ENCODE data around the gene ZNF503.

Gene ZNF503

DNA sequence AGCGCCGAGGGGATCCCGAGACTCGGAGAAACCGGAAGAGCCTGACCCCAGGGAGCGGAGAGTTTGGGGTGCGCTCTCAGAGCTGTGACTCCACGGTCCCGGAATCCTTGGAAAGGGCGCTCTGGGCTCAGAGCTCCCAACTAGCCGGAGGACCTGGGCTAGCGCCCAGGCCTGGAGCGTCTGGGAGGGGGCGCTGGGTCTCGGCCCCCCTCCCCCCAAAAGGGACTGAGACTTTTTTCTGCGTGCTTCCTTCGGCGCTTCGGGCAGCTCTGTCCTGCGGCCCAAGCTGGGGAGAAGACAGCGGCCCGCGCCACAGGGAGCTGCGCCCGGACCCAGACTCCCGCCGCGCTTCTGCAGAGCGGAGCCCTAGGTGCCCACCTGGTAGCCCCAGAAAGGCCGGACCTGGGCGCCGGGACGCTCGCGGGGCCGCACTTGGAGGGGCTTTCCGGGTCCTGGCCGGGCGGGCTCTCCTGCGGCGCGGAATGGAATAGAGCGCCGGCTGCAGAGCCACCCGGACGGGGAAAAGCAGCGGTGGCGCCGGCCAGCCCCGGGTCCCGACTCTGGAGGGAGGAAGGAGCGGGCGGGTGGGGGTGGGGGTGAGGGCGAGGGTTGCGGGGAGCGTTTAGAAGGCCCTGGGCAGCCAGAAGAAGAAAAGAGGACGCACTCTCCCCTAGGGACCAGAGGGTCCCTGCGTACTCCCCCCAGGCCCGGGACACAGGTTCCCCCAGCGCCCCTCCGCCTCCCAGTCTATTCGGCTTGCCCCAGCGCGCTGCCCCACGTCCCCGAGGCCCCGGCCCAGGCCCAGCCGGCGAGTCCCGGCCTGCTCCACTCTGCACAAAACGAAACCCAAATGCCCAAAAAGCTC, 4.7 kb downstream of the ZNF503 start:
- H3K27me3 ChIP-seq (ENCODE audit: low read depth, low read length) = no peaks in the 10 kb centered on the region
- peaks cover 0 to 5% of the 10 kb centered on the region in 2 donors for H3K4me1 ChIP-seq (ENCODE audit: control insufficient read depth in 1 of 2, insufficient read depth in 2 of 2, low read length in 2 of 2)
- H3K27ac ChIP-seq (ENCODE audit: low read length) = peak overlapping the region; percentile 84
- H3K9me3 ChIP-seq (ENCODE audit: control insufficient read depth in 1 of 2, low read length in 2 of 2) = no peaks in the 10 kb centered on the region
- peak overlapping the region; percentile 60 to 97 for H3K4me3 ChIP-seq (ENCODE audit: low read depth in 1 of 2, low read length in 2 of 2)
- H3K36me3 ChIP-seq (ENCODE audit: control insufficient read depth in 1 of 2, insufficient read depth in 2 of 2, low read length in 2 of 2) = peaks cover 0 to 11% of the 10 kb centered on the region in 2 donors

DNA sequence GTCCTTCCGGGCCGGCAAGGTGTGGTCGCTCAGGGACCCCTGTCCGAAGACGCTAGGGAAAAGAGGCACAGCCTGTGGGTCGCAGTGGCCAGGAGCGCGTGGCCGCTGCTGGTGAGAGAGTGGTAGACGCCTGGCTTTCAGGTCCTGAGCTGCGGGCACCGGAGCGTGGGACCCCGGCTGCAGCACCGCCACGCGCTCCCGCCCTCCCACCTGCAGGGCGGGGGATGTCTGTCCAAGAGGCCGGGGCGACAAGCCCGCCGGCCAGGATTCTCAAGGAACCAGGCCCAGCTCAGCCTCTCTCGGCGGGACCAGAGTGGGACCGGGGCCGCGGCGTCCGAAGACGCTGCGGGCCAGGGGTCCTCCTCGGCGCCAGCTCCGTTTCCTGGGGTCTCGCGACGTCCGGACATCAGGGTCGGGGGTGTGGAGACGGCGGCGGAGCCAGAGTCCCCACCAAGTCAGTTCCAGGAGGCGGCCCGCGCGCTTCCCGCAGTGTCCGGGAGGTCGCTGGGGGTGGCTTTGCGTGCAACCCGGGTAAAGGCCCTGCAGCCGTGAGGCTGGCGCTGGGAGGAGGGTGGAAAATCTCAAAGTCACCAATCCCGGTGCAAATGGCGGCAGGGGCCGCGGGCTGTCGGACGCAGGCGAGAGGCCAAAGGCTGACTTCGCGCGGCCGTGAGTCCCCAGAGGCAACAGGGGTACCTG, 5.5 kb downstream of the ZNF503 start:
- no peaks in the 10 kb centered on the region for H3K27me3 ChIP-seq (ENCODE audit: low read depth, low read length)
- H3K9me3 ChIP-seq (ENCODE audit: control insufficient read depth in 1 of 2, low read length in 2 of 2) = no peaks in the 10 kb centered on the region
- H3K36me3 ChIP-seq (ENCODE audit: control insufficient read depth in 1 of 2, insufficient read depth in 2 of 2, low read length in 2 of 2) = peaks cover 0 to 11% of the 10 kb centered on the region in 2 donors
- peaks cover 0 to 5% of the 10 kb centered on the region in 2 donors for H3K4me1 ChIP-seq (ENCODE audit: control insufficient read depth in 1 of 2, insufficient read depth in 2 of 2, low read length in 2 of 2)
- peak overlapping the region; percentile 51 for H3K27ac ChIP-seq (ENCODE audit: low read length)
- peak overlapping the region; percentile 60 to 97 for H3K4me3 ChIP-seq (ENCODE audit: low read depth in 1 of 2, low read length in 2 of 2)

DNA sequence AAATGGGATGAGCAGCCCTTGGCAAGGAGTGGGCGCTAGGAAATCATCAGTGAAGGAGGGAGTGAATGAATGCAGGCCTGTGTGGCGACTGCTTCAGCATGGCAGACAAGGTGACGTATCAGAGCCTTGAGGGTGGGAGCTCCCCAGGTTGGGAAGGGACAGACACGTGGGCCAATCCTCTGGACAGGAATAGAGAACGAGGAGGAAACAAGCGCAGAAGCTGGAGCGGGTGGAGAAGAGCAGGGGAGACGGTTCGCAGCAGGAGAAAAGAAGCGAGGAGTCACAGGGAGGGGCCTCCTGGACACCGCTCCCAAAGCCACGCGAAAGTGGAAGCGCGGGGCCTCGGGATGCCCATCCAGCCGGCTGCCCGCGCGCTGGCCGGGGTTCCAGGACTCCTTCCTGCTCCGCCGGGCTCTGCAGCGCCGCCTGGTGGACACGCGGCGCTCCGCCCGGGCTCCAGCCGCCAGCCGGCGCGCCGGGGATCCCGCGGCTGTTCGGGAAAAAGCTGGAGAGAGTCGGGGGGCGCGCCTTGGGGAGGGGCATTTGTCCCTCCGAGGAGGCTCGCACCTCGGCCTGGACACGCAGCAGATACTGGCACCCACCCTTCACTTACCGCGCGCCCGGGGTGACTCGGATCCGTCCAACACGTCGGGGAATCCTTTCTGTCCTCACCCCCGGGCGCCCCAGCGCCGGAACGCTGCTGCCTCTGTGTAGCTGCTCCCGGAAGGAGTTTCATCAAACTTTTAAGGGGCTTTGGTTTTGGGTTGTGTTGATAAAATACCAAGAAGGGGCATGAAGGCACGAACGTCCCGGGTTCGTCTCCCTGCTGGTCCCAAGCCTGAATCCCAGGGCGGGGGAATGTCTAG, 6.3 kb downstream of the ZNF503 start:
- H3K4me3 ChIP-seq (ENCODE audit: low read depth in 1 of 2, low read length in 2 of 2) = peak overlapping the region; percentile 60 to 97
- H3K36me3 ChIP-seq (ENCODE audit: control insufficient read depth in 1 of 2, insufficient read depth in 2 of 2, low read length in 2 of 2) = peaks cover 0 to 11% of the 10 kb centered on the region in 2 donors
- H3K4me1 ChIP-seq (ENCODE audit: control insufficient read depth in 1 of 2, insufficient read depth in 2 of 2, low read length in 2 of 2) = peaks cover 0 to 5% of the 10 kb centered on the region in 2 donors
- no peaks in the 10 kb centered on the region for H3K9me3 ChIP-seq (ENCODE audit: control insufficient read depth in 1 of 2, low read length in 2 of 2)
- no peaks in the 10 kb centered on the region for H3K27me3 ChIP-seq (ENCODE audit: low read depth, low read length)
- H3K27ac ChIP-seq (ENCODE audit: low read length) = peak overlapping the region; percentile 43

DNA sequence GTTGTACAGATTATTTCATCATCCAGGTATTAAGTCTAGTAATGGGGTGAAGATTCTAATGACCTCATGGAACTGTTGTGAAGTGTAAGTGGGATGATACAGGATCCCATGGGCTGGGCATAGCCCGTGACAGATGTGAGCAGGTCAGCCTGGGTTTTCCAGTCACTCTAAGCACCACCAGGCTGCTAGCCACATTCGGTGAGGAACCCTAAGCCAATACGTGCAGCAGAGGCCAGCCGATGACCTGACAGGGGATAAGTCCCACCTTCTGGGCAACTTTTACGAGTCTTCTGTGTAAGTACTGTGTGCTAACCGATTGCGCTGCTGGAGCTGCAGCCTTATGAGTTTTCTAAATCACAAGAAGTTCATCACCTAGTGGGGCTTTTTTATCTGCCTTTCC, 7.3 kb downstream of the ZNF503 start:
- Histone ChIP-seq H3K9me3 (ENCODE audit: control insufficient read depth in 1 of 2, low read length in 2 of 2) (no peaks in the 10 kb centered on the region), H3K36me3 (ENCODE audit: control insufficient read depth in 1 of 2, insufficient read depth in 2 of 2, low read length in 2 of 2) (peaks cover 0 to 9% of the 10 kb centered on the region in 2 donors), H3K27me3 (ENCODE audit: low read depth, low read length) (no peaks in the 10 kb centered on the region), H3K27ac (ENCODE audit: low read length) (no peak overlapping the region), H3K4me3 (ENCODE audit: low read depth in 1 of 2, low read length in 2 of 2) (no peak overlapping the region), H3K4me1 (ENCODE audit: control insufficient read depth in 1 of 2, insufficient read depth in 2 of 2, low read length in 2 of 2) (peaks cover 0 to 5% of the 10 kb centered on the region in 2 donors)

DNA sequence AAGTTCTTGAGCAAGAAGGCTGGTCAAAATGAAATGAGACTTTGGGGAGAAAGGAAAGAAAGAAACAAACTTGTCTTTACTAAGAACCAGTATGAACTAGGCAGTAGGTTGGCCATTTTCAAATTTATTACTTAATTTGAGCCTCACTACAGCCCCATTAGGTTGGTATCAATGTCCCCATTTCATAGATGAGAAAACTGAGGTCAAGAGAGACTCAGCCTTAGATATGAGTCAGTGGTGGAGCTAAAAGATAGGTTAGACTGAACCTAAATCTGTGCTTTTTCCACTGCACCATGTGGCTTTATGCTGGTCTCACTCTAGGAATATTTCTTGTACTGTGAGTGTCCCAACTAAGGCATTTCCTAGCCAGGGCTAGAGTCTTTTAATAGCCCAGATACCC, 8.8 kb downstream of the ZNF503 start:
- H3K27me3 ChIP-seq (ENCODE audit: low read depth, low read length) = no peaks in the 10 kb centered on the region
- no peaks in the 10 kb centered on the region for H3K36me3 ChIP-seq (ENCODE audit: control insufficient read depth in 1 of 2, insufficient read depth in 2 of 2, low read length in 2 of 2)
- no peak overlapping the region for H3K4me3 ChIP-seq (ENCODE audit: low read depth in 1 of 2, low read length in 2 of 2)
- no peaks in the 10 kb centered on the region for H3K9me3 ChIP-seq (ENCODE audit: control insufficient read depth in 1 of 2, low read length in 2 of 2)
- H3K27ac ChIP-seq (ENCODE audit: low read length) = no peak overlapping the region
- H3K4me1 ChIP-seq (ENCODE audit: control insufficient read depth in 1 of 2, insufficient read depth in 2 of 2, low read length in 2 of 2) = peaks cover 0 to 5% of the 10 kb centered on the region in 2 donors

DNA sequence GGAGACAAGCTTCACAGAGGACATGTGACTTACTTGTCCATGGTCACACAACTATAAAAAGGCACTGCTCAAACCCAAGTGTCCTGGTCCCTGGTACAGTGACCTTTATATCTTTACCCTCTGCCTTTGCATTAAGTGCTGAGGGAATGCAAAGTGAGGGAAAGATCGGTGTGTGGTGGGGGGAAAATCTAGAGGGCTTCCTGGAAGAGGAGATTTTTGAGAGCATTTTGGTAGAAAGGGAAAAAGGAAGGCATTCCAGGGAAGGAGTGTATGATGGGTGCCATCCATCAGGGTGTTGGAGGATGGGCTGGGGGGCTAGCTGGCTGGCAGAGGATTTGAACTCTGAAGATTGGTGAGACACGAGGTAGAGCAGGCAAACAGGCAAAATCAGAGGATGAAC, 9.3 kb downstream of the ZNF503 start:
- Histone ChIP-seq H3K4me3 (ENCODE audit: low read depth in 1 of 2, low read length in 2 of 2) (no peak overlapping the region), H3K36me3 (ENCODE audit: control insufficient read depth in 1 of 2, insufficient read depth in 2 of 2, low read length in 2 of 2) (no peaks in the 10 kb centered on the region), H3K4me1 (ENCODE audit: control insufficient read depth in 1 of 2, insufficient read depth in 2 of 2, low read length in 2 of 2) (peaks cover 0 to 5% of the 10 kb centered on the region in 2 donors), H3K27me3 (ENCODE audit: low read depth, low read length) (no peaks in the 10 kb centered on the region), H3K27ac (ENCODE audit: low read length) (no peak overlapping the region), H3K9me3 (ENCODE audit: control insufficient read depth in 1 of 2, low read length in 2 of 2) (no peaks in the 10 kb centered on the region)

DNA sequence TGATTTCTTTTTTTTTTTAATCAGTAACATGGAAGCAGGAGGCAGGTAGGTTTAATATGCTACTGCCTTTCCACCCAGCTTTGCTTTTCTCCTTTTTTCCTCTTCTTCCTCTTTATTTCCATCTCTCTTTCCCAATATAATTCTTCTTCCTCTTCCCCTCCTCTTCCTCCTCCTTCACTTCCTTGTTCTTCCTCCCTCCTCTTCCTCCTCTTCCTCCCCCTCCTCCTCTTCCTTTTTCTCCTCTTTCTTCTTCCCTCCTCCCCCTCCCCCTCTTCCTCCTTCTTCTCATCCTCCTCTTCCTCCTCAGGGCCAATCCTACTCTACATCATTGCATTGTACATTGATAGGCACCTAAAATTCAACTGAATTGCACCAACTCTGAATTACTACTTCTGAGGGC, 11.4 kb downstream of the ZNF503 start:
- Histone ChIP-seq H3K4me1 (ENCODE audit: control insufficient read depth in 1 of 2, insufficient read depth in 2 of 2, low read length in 2 of 2) (peaks cover 0 to 5% of the 10 kb centered on the region in 2 donors), H3K9me3 (ENCODE audit: control insufficient read depth in 1 of 2, low read length in 2 of 2) (peaks cover 5 to 14% of the 10 kb centered on the region in 2 donors), H3K4me3 (ENCODE audit: low read depth in 1 of 2, low read length in 2 of 2) (no peak overlapping the region), H3K36me3 (ENCODE audit: control insufficient read depth in 1 of 2, insufficient read depth in 2 of 2, low read length in 2 of 2) (peaks cover 0 to 16% of the 10 kb centered on the region in 2 donors), H3K27ac (ENCODE audit: low read length) (no peak overlapping the region), H3K27me3 (ENCODE audit: low read depth, low read length) (no peaks in the 10 kb centered on the region)

DNA sequence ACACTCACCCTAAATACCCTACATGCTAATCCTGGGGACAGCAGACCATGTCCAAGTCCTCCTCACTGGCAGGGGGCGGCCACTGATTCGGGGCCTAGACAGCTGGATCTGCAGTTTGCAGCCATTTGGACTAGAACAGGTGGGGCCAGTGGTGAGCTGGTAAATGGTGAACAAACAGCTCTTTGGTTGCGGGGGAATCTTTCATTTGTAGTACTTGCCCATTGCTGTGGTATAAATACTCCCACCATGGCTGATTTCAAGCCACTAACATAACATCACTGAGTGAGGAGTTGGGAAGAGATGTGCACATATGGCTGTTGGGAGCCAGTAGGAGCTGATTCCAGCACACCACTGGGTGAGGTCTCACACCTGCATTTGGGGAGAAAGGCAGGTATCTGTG, 13.5 kb downstream of the ZNF503 start:
- H3K4me3 ChIP-seq (ENCODE audit: low read depth in 1 of 2, low read length in 2 of 2) = no peak overlapping the region
- no peaks in the 10 kb centered on the region for H3K27me3 ChIP-seq (ENCODE audit: low read depth, low read length)
- peaks cover 5 to 15% of the 10 kb centered on the region in 2 donors for H3K9me3 ChIP-seq (ENCODE audit: control insufficient read depth in 1 of 2, low read length in 2 of 2)
- H3K36me3 ChIP-seq (ENCODE audit: control insufficient read depth in 1 of 2, insufficient read depth in 2 of 2, low read length in 2 of 2) = peaks cover 0 to 16% of the 10 kb centered on the region in 2 donors
- H3K27ac ChIP-seq (ENCODE audit: low read length) = no peak overlapping the region
- no peaks in the 10 kb centered on the region for H3K4me1 ChIP-seq (ENCODE audit: control insufficient read depth in 1 of 2, insufficient read depth in 2 of 2, low read length in 2 of 2)

DNA sequence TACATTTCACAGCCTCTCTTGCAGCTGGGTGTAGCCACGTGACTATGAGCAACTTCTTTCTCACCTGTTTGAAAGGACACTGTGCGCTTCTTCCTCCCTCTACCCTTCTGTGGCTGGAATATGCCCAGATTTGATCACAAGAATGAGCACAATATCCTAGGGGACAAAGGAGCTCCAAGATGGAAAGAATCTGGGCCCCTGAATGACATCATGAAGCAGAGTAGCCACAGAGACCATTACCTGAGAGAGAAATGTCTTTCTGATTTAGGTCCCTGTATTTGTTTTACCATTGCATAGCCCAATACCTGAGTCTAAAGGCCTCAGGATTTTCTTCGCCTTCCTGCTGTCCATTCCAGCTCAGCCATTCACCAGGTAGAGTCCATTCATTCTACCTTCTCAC, 15.4 kb downstream of the ZNF503 start:
- Histone ChIP-seq H3K4me1 (ENCODE audit: control insufficient read depth in 1 of 2, insufficient read depth in 2 of 2, low read length in 2 of 2) (no peaks in the 10 kb centered on the region), H3K4me3 (ENCODE audit: low read depth in 1 of 2, low read length in 2 of 2) (no peak overlapping the region), H3K36me3 (ENCODE audit: control insufficient read depth in 1 of 2, insufficient read depth in 2 of 2, low read length in 2 of 2) (peaks cover 0 to 16% of the 10 kb centered on the region in 2 donors), H3K27me3 (ENCODE audit: low read depth, low read length) (no peaks in the 10 kb centered on the region), H3K27ac (ENCODE audit: low read length) (no peak overlapping the region), H3K9me3 (ENCODE audit: control insufficient read depth in 1 of 2, low read length in 2 of 2) (peaks cover 5 to 15% of the 10 kb centered on the region in 2 donors)

DNA sequence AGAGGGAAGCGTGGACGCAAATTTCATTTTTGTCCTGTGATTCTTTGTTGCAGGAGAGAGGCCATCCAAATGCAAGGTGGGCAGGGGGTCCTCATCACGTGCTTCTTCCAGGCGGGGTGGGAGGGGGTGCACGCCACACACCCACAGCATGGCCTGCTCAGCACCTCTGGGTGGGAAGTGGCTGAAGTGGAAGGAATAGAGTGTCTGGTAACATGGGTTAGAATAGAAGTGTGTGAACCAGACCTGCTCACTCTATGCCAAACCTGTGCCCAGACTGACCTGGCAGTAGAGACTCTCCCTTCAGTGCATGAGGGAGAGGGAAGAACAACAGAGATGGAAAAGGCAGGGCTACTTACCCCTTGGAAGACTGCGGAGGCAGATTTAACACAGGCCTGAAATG, 21.7 kb downstream of the ZNF503 start:
- Histone ChIP-seq H3K4me3 (ENCODE audit: low read depth in 1 of 2, low read length in 2 of 2) (no peak overlapping the region), H3K36me3 (ENCODE audit: control insufficient read depth in 1 of 2, insufficient read depth in 2 of 2, low read length in 2 of 2) (no peaks in the 10 kb centered on the region), H3K4me1 (ENCODE audit: control insufficient read depth in 1 of 2, insufficient read depth in 2 of 2, low read length in 2 of 2) (no peaks in the 10 kb centered on the region), H3K27ac (ENCODE audit: low read length) (no peak overlapping the region), H3K9me3 (ENCODE audit: control insufficient read depth in 1 of 2, low read length in 2 of 2) (no peaks in the 10 kb centered on the region), H3K27me3 (ENCODE audit: low read depth, low read length) (no peaks in the 10 kb centered on the region)

DNA sequence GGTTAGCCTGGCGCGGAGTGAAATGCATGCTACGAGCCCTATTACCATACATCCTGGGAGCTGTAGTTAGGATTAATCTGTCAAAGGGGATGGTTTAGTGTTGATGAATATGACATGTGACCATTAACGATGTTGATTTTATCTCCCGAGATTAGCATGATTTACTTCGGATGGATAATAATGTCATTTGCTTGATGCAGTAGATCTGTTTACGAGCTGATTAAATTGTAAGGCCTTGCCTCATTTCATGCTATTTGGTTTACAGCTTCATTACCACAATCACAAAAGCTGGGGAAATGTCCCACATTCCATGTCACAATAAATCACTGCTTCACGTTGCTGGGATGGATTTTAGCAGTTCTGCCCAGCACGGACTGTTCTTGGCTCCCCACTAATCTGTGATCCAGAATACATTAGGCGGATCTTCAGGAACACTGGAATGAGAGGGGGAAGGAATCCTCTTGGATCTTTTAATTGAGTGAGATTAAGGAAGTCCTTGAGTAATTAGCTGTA, 22.3 kb downstream of the ZNF503 start:
- Histone ChIP-seq H3K4me3 (ENCODE audit: low read depth in 1 of 2, low read length in 2 of 2) (no peak overlapping the region), H3K27ac (ENCODE audit: low read length) (no peak overlapping the region), H3K9me3 (ENCODE audit: control insufficient read depth in 1 of 2, low read length in 2 of 2) (no peaks in the 10 kb centered on the region), H3K27me3 (ENCODE audit: low read depth, low read length) (no peaks in the 10 kb centered on the region), H3K4me1 (ENCODE audit: control insufficient read depth in 1 of 2, insufficient read depth in 2 of 2, low read length in 2 of 2) (no peaks in the 10 kb centered on the region), H3K36me3 (ENCODE audit: control insufficient read depth in 1 of 2, insufficient read depth in 2 of 2, low read length in 2 of 2) (no peaks in the 10 kb centered on the region)

Data from muscle layer of duodenum (tissue), 2 donors.